Hematopoietic multipotent progenitor cell treated with erythropoietin and hydrocortisone succinate and interleukin-3 and kit ligand, for 8 days (in vitro differentiated cells): Measurements from ENCODE around the gene NUP205.

Experiments
- DNase-seq: peaks from one replicate; pipeline ENCODE4 v3.0.0-alpha.2; 2015

The NUP205 gene

GRCh38 chr7:135539629-135540028 is 18.1 kb upstream of the NUP205 start:
- DNase-seq: no peak

GRCh38 chr7:135541029-135541428 is 16.7 kb upstream of the NUP205 start:
- no peak for DNase-seq

- DNase-seq: no peak
These were observed 7.5 kb upstream of the NUP205 start for GRCh38 chr7:135550196-135550595.

GRCh38 chr7:135552148-135552547 is 5.6 kb upstream of the NUP205 start:
- DNase-seq: no peak

GRCh38 chr7:135553346-135553745 is 4.4 kb upstream of the NUP205 start:
- DNase-seq: no peak

GRCh38 chr7:135558337-135558767 is 635 bp downstream of the NUP205 start:
- DNase-seq: peak; percentile 92

- no peak for DNase-seq
These were observed 1.2 kb downstream of the NUP205 start for GRCh38 chr7:135558881-135559280.

- no peak for DNase-seq
These were observed 2.9 kb downstream of the NUP205 start for GRCh38 chr7:135560631-135561030.

GRCh38 chr7:135562720-135563119 is 5.0 kb downstream of the NUP205 start:
- no peak for DNase-seq

GRCh38 chr7:135571834-135572233 is 14.1 kb downstream of the NUP205 start:
- DNase-seq: no peak

GRCh38 chr7:135573541-135573940 is 15.8 kb downstream of the NUP205 start:
- DNase-seq: no peak

- DNase-seq: no peak
These were observed 17.6 kb downstream of the NUP205 start for GRCh38 chr7:135575296-135575695.

GRCh38 chr7:135578569-135578968 is 20.9 kb downstream of the NUP205 start:
- DNase-seq: no peak

- DNase-seq: no peak
These were observed 26.9 kb downstream of the NUP205 start for GRCh38 chr7:135584362-135585353.

GRCh38 chr7:135597181-135597925 is 39.6 kb downstream of the NUP205 start:
- no peak for DNase-seq

GRCh38 chr7:135597926-135598305 is 40.2 kb downstream of the NUP205 start:
- DNase-seq: no peak

- DNase-seq: no peak
These were observed 41.8 kb downstream of the NUP205 start for GRCh38 chr7:135599471-135599870.

GRCh38 chr7:135600226-135600625 is 42.5 kb downstream of the NUP205 start:
- DNase-seq: no peak

GRCh38 chr7:135601182-135601581 is 43.5 kb downstream of the NUP205 start:
- DNase-seq: no peak

GRCh38 chr7:135602304-135602703 is 44.6 kb downstream of the NUP205 start:
- DNase-seq: no peak

GRCh38 chr7:135616136-135616535 is 58.4 kb downstream of the NUP205 start:
- no peak for DNase-seq

GRCh38 chr7:135617781-135618180 is 60.1 kb downstream of the NUP205 start:
- DNase-seq: no peak

- DNase-seq: no peak
These were observed 60.8 kb downstream of the NUP205 start for GRCh38 chr7:135618510-135618909.

GRCh38 chr7:135620447-135620846 is 62.7 kb downstream of the NUP205 start:
- DNase-seq: no peak
